PC-9 (cell line): ENCODE results near the gene SGSH. TPM values are rescaled to one million over a fixed set of nuclear protein-coding genes. Genes with fewer than 3 reads are reported as not detected.

ENCODE experiments used
- BruUV-seq: library from RNA; stranded (reverse); fragments of 400-500 nt; replicated peaks from 2 replicates; lab custom pipeline; 2021; lab: Mats Ljungman, UMichigan
- CTCF ChIA-PET: fragments of 300-600 bp; sonication (Branson Sonifier 250); formaldehyde crosslinking; loops from one replicate; lab custom pipeline; 2022; ENCODE audit warnings: antibody characterized with exemption; lab: Charles Lee
- POLR2A ChIA-PET: fragments of 300-600 bp; sonication (Branson Sonifier 250); formaldehyde crosslinking; loops from one replicate; lab custom pipeline; 2022; ENCODE audit warnings: antibody characterized with exemption; ENCODE audit not compliant: unreplicated experiment; lab: Charles Lee
- DNase-seq, 2 experiments: peaks; one replicate each; pipeline versions ENCODE4 v3.0.0 to v3.0.0-alpha.2; 2015 to 2022; ENCODE audit warnings: mixed read lengths in 1 of 2
- H2AFZ ChIP-seq: fragments of 200-600 bp; sonication (generic); 2 replicates; pipeline ENCODE4 v1.8.1; 2017; ENCODE audit warnings: antibody characterized with exemption
- H3F3A ChIP-seq: fragments of 200-600 bp; sonication (generic); 2 replicates; pipeline ENCODE4 v1.8.1; 2017; ENCODE audit warnings: antibody characterized with exemption, mild to moderate bottlenecking, low read depth; ENCODE audit not compliant: insufficient read depth
- H3K27ac ChIP-seq: fragments of 200-600 bp; sonication (generic); 2 replicates; pipeline ENCODE4 v1.6.1; 2016; ENCODE audit warnings: mixed run types
- H3K27me3 ChIP-seq: fragments of 200-600 bp; sonication (generic); 2 replicates; pipeline ENCODE4 v1.6.1; 2016; ENCODE audit warnings: low read depth, mixed run types; ENCODE audit not compliant: insufficient read depth
- H3K36me3 ChIP-seq: fragments of 200-600 bp; sonication (generic); 2 replicates; pipeline ENCODE4 v1.6.1; 2016; ENCODE audit warnings: low read depth, mixed run types
- H3K4me1 ChIP-seq: fragments of 200-600 bp; sonication (generic); replicated peaks from 2 replicates; pipeline ENCODE4 v1.6.1; 2016; ENCODE audit warnings: mixed run types; ENCODE audit not compliant: insufficient read depth
- H3K4me2 ChIP-seq: fragments of 200-600 bp; sonication (generic); 2 replicates; pipeline ENCODE4 v1.6.1; 2017; ENCODE audit warnings: mixed run types
- H3K4me3 ChIP-seq: fragments of 200-600 bp; sonication (generic); 2 replicates; pipeline ENCODE4 v1.6.1; 2016; ENCODE audit warnings: mixed run types
- H3K79me2 ChIP-seq: fragments of 200-600 bp; sonication (generic); 2 replicates; pipeline ENCODE4 v1.6.1; 2017; ENCODE audit warnings: low read depth, mixed run types
- H3K9me2 ChIP-seq: fragments of 200-600 bp; sonication (generic); 2 replicates; pipeline ENCODE4 v1.8.1; 2017; ENCODE audit warnings: mild to moderate bottlenecking; ENCODE audit not compliant: insufficient read depth
- H3K9me3 ChIP-seq: fragments of 200-600 bp; sonication (generic); 2 replicates; pipeline ENCODE4 v1.8.1; 2016; ENCODE audit warnings: low read depth; ENCODE audit not compliant: insufficient read depth
- H4K20me1 ChIP-seq: fragments of 200-600 bp; sonication (generic); 2 replicates; pipeline ENCODE4 v1.8.1; 2017; ENCODE audit not compliant: insufficient read depth
- EZH2 ChIP-seq: fragments of 200-600 bp; sonication (generic); IDR thresholded peaks from 2 replicates; pipeline ENCODE4 v1.8.0; 2017; ENCODE audit warnings: antibody characterized with exemption, low read depth
- intact Hi-C: fragments of 100-400 bp; cut with micrococcal nuclease; formaldehyde crosslinking; loops from one replicate; pipeline ENCODE4 v1.10.0; 2022; ENCODE audit not compliant: unreplicated experiment
- total RNA-seq: library from RNA; stranded (reverse); gene quantifications from 2 replicates; pipeline ENCODE4 v1.2.3, GENCODE V29; 2021
- TF ChIP-seq, protein P1 (sequence below): fragments of 200-600 bp; sonication (generic); conservative IDR thresholded peaks from 2 replicates; pipeline ENCODE4 v1.6.1; 2017; ENCODE audit warnings: mixed run types, antibody characterized with exemption, mild to moderate bottlenecking, moderate library complexity

Gene SGSH
- total RNA-seq, 1 experiment from 2014 or later, result 28.4 TPM

DNA sequence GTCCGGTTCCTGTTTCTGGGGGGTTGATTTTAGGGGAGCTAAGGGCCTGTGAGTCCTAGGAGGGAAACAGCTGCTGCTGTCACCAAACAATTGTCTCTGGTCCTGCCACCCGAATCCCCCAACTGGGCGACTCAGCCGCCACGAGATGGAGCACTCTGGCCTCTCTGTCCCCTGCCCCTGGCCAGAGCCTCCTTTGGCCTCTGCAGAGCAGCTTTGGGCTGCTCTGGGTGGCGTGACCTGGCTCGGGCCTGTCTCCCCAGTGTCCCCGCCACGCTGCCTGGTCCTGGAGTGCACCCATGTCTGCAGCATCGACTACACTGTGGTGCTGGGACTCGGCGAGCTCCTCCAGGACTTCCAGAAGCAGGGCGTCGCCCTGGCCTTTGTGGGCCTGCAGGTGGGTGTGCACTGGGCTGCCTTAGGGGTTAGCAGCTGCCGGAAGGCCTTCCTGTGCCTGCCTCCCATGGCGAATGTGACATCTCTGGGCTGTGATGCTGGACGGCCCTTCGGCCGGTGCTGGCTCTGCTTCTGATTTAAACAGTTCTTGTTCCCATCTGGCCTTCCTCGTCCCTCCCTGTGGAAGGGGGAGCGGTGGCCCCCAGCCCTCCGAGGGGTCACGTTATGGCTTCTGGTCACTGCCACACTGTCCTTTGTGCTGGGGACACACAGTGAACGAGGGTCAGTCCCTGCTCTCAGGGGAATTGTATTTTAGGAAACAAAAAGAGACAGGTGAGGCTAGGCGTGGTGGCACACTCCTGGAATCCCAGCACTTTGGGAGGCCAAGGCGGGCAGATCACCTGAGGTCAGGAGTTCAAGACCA, 29.0 kb upstream of the SGSH start:
- intact Hi-C loops, result no loop called here

DNA sequence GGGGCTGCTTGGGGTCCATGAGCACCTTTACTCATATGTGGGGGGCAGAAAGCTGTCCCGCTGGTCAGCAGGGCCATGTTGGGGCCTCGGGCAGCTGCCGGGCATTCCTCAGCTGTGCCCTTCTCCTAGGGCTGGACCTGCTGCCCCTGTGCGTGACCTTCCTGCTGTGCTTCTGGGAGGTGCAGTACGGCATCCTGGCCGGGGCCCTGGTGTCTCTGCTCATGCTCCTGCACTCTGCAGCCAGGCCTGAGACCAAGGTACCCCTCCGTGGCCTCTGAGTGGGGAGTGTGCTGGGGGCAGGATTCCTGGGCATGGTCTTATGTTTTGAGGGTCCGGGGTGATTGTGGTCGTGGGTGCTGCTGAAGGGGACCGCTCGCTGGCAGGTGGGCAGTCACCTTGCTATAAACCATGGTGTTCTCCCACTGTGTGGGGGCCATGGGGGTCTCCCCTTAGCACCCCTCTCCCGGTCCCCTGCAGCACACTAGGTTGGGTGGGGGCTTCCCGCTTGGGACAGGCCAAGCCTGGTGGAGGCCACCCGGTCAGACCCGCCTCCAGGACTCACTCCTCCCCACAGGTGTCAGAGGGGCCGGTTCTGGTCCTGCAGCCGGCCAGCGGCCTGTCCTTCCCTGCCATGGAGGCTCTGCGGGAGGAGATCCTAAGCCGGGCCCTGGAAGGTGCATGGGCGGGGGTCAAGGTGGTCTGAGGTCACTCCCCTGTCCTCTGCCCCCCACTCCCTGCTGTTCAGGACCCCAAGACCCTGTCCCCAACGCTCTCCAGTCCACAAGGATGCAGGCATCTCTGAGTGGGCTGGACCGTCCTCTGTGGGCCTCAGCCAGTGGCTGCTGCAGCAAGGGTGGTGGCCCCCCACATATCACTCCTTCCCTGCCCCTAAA, 28.1 kb upstream of the SGSH start:
- POLR2A ChIA-PET, result interaction anchor here (0.6 kb wide), 1 partner anchor 116 kb away, joined by 4 read pairs; no protein-coding TSS in a partner anchor
- no peak overlapping the region for H3K27ac ChIP-seq
- BruUV-seq, result no TSS peak

More for the DNA sequence above, 29.0 kb upstream of the SGSH start:
- Histone ChIP-seq H2AFZ (no peak overlapping the region), H3F3A (no peaks in the 10 kb centered on the region), H3K36me3 (no peaks in the 10 kb centered on the region), H3K9me3 (no peaks in the 10 kb centered on the region), H3K27me3 (no peaks in the 10 kb centered on the region), H3K4me2 (no peak overlapping the region), H4K20me1 (no peaks in the 10 kb centered on the region), H3K79me2 (no peaks in the 10 kb centered on the region), H3K27ac (no peak overlapping the region), H3K9me2 (no peaks in the 10 kb centered on the region), H3K4me3 (no peak overlapping the region), H3K4me1 (peaks cover 10% of the 10 kb centered on the region)
- DNase-seq, result no peak
- ChIA-PET POLR2A (interaction anchor here (0.6 kb wide), 1 partner anchor 117 kb away, joined by 4 read pairs; no protein-coding TSS in a partner anchor), CTCF (no interaction called here)
- TF ChIP-seq EZH2, result no peak
- TF ChIP-seq, protein P1, sequence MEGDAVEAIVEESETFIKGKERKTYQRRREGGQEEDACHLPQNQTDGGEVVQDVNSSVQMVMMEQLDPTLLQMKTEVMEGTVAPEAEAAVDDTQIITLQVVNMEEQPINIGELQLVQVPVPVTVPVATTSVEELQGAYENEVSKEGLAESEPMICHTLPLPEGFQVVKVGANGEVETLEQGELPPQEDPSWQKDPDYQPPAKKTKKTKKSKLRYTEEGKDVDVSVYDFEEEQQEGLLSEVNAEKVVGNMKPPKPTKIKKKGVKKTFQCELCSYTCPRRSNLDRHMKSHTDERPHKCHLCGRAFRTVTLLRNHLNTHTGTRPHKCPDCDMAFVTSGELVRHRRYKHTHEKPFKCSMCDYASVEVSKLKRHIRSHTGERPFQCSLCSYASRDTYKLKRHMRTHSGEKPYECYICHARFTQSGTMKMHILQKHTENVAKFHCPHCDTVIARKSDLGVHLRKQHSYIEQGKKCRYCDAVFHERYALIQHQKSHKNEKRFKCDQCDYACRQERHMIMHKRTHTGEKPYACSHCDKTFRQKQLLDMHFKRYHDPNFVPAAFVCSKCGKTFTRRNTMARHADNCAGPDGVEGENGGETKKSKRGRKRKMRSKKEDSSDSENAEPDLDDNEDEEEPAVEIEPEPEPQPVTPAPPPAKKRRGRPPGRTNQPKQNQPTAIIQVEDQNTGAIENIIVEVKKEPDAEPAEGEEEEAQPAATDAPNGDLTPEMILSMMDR, result no peak
- no TSS peak for BruUV-seq

DNA sequence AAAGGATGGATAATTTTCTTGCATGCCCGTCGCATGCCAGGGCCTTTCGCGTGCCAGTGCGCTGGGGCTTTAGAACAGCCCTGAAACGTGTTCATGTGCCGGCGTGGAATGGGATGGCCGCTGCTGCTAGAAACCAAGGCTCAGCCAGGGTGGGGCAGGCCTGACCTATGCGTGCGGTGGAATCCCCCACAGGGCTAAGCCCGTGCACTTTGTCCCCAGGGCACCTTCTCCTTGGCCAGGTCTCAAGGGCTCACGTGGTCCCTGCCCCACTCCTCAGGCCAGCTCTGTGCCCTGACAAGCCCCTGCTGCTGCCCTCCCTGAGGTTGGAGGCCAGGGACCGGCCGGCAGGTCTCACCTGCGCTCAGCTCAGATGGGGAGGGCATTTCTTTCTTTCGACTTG, 27.4 kb upstream of the SGSH start:
- no peak for DNase-seq
- BruUV-seq, result no TSS peak
- Histone ChIP-seq H3K4me1 (no peaks in the 10 kb centered on the region), H4K20me1 (no peaks in the 10 kb centered on the region), H3K79me2 (no peaks in the 10 kb centered on the region), H3K4me3 (no peak overlapping the region), H3K27ac (no peak overlapping the region), H3K9me3 (no peaks in the 10 kb centered on the region), H3K9me2 (no peaks in the 10 kb centered on the region), H3K27me3 (no peaks in the 10 kb centered on the region), H3F3A (no peaks in the 10 kb centered on the region), H3K36me3 (no peaks in the 10 kb centered on the region), H3K4me2 (no peak overlapping the region), H2AFZ (no peak overlapping the region)
- ChIA-PET POLR2A (no interaction called here), CTCF (no interaction called here)
- intact Hi-C loops, result no loop called here
- TF ChIP-seq EZH2, result no peak
- TF ChIP-seq, protein P1, result no peak

More for the DNA sequence above, 28.1 kb upstream of the SGSH start:
- H3K36me3 ChIP-seq, result no peaks in the 10 kb centered on the region
- no peaks in the 10 kb centered on the region for H3K9me2 ChIP-seq
- H4K20me1 ChIP-seq, result no peaks in the 10 kb centered on the region
- intact Hi-C loops, result no loop called here
- no peaks in the 10 kb centered on the region for H3K9me3 ChIP-seq
- H3K27me3 ChIP-seq, result no peaks in the 10 kb centered on the region
- CTCF ChIA-PET, result no interaction called here
- DNase-seq, result no peak
- TF ChIP-seq, protein P1, result no peak
- TF ChIP-seq EZH2, result no peak
- H3K4me1 ChIP-seq, result peaks cover 2% of the 10 kb centered on the region; the same call in 1 of the 2 replicates
- H3K4me2 ChIP-seq, result no peak overlapping the region
- H3K79me2 ChIP-seq, result no peaks in the 10 kb centered on the region
- H3K4me3 ChIP-seq, result no peak overlapping the region
- H2AFZ ChIP-seq, result no peak overlapping the region
- H3F3A ChIP-seq, result no peaks in the 10 kb centered on the region
